GM19463 (cell line): Measurements from ENCODE around the gene OSTN.
"Not testable (repeated sequence)": the region's sequence is repeated elsewhere in the genome, so short reads cannot be mapped to it uniquely, and the experiment has no call there.

ENCODE experiments used
- ATAC-seq: cut with Tn5 transposase; IDR thresholded peaks from one replicate; pipeline ENCODE4 v1.9.1; 2021; ENCODE audit warnings: mild to moderate bottlenecking, moderate library complexity; ENCODE audit not compliant: unreplicated experiment

OSTN gene

DNA sequence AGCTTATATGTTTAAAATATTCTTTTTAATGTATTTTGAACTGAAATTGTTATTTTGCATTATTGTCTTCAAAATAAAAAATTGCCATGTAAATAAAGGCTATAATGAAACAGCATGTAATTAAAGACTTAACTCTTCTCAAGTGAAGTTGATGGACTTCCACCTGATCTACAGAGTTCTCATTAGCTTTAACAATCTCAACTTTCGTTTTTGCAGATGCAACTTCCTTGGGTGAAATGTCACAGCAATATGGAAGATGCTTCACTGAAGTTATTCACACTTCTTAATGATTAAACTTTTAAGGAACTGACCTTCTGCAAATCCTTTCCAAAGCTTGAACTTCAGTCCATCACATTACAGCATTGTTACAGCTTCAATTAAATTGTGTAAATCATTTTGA lies 63.6 kb downstream of the OSTN start:
- ATAC-seq: peak; percentile 61

DNA sequence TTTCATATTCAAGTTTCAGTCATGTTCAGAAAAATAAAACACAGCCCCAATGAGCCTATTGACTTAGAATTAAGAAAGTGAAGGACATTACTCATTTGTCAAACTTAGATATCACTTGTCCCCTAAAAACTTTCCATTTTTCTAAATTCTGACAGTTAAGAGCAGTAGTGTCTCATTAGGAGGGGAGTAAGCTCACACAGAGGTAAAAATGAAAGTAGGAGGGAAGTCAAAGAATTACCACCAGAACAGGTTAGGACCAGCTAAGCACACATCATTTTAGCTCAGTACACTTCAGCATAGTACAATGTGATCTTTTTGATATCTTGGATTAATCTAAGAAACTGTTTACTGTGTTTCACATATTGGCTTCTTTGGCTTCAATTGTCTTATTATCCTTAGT lies 64.3 kb downstream of the OSTN start:
- ATAC-seq: peak; percentile 87

DNA sequence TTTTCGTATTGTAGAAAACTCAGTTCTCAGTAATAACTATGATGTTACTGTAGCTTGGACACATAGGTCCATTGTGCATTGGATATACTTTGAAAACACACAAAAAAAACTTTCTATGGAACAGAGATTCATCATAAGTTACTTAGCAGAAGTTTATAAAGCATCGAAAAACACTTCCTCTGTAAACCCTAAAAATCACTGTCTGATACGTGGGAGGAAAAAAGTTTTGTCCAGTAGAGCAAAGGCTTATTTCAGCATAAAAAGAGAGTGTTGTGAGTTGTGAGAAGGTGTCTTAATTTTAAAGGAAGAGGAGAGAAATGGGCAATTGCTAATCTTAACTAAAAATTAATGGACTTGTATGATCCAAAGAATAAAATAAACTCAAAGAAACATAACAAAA lies 64.8 kb downstream of the OSTN start:
- ATAC-seq: no peak

DNA sequence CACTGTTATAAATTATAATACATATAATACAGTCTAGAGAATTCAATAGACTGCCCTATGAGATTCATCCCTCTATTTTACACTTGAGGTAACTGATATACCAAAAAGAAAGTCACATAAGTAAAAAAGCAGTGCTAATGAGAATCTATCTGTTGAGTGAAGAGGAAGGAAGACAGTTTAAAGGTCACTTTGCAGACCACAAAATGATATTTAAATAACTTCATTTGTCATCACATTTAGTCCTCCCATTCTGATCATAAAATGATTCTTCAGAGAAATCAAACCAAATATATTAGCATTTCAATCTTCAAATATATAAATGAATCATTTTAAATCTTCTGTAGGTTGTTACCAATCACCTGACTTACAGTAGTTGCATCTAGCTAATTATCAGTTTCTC lies 69.7 kb downstream of the OSTN start:
- no peak for ATAC-seq

DNA sequence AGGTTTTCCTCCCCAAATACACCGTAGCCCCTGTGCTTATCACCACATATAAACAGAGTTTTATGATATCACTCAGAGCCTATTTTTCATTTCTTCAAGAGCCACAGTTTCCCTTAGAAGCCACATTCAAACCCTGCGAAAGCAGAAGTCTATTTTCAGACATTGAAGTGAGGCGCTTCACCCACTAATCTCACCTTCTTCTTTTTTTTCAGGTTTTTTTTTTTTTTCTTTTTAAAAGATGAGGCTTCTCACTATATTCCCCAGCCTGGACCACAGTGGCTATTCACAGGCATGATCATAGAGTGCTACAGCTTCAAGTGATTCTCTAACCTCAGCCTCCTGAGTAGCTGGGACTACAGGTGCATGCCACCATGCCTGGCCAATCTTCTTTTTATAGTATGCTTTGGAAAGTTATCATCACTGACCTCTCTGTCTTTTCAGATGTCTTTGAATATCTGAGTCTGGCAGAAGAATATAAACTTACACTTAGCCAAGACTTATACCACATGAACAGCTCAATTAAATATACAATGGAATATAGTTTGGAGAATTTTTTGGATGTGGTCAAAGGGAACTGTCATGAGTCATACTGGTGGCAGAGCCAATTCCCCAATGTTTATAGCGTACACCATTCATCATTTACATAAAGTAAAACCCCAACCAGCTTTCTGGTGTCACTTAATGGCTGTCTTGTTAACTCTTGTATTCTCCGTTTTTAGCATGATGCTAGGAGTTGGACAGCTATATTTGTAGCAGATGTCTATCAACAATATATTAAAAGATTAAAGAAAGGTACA lies 70.4 kb downstream of the OSTN start:
- ATAC-seq: peak; percentile 73

DNA sequence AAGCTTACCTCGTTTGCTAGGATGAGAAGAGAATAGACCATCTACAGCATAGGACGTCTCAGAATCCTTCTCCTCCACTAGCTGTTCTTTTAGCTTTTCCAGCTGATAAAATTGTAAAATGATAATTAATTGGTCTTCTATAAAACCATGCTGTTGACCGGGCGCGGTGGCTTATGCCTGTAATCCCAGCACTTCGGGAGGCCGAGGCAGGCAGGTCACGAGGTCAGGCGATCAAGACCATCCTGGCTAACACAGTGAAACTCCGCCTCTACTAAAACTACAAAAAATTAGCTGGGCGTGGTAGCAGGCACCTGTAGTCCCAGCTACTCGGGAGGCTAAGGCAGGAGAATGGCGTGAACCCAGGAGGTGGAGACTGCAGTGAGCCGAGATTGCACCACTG lies 76.2 kb downstream of the OSTN start:
- ATAC-seq: not testable (repeated sequence)

DNA sequence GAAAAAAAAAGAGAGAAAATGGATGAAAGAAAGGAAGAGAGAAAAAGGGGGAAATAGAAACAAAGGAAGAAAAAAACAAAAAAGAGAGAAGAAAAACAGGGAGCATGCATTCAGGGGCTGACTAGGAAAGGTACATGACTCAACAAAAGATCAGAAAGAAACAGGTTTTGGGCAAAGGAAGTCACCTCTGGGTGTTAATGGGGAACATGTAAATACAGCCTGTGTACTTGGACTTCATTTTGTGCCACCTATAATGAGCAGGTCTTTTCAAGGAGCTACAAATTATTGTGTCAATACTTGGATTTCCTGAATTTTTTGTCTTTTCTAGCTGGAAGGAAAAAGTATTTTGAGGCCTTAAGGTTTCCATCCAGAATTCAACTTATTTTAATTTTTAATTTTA lies 76.7 kb downstream of the OSTN start:
- ATAC-seq: no peak

DNA sequence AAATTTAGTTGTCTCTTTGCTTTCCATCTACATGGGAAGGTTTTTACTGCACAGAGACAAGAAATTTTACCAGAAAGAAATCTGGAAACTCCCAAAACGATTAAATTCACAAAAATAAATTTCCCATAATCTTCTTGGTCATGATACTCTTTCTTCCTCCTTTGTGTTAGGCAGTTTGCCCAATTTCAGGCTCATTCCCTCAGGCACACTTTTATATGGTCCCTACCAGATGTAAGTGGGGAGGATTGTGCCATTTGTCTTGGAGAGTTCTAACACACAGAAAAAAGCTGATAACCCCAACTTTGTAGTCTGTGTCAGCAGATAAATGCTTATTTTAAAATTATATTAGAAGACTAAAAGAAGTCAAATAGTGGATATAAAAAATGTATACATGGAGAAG lies 81.1 kb downstream of the OSTN start:
- ATAC-seq: no peak

DNA sequence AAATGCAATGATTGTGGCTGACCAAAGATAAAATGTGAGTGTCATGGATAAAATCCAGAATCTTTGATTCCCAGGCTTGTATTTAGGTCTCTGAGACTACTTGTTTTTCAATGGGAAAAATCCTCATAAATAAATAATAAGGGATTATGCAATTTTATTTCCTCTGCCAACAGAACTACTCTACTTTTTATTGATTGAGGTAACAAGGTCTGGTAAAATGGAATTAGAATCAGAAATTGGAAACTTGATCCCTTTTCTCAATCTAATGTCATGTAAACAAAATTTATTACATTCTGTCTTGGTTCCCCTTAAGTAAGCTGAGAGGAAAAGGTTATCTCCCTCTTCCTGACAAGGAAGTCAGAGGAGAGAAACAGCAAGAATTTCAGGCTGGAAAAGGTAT lies 81.8 kb downstream of the OSTN start:
- no peak for ATAC-seq

DNA sequence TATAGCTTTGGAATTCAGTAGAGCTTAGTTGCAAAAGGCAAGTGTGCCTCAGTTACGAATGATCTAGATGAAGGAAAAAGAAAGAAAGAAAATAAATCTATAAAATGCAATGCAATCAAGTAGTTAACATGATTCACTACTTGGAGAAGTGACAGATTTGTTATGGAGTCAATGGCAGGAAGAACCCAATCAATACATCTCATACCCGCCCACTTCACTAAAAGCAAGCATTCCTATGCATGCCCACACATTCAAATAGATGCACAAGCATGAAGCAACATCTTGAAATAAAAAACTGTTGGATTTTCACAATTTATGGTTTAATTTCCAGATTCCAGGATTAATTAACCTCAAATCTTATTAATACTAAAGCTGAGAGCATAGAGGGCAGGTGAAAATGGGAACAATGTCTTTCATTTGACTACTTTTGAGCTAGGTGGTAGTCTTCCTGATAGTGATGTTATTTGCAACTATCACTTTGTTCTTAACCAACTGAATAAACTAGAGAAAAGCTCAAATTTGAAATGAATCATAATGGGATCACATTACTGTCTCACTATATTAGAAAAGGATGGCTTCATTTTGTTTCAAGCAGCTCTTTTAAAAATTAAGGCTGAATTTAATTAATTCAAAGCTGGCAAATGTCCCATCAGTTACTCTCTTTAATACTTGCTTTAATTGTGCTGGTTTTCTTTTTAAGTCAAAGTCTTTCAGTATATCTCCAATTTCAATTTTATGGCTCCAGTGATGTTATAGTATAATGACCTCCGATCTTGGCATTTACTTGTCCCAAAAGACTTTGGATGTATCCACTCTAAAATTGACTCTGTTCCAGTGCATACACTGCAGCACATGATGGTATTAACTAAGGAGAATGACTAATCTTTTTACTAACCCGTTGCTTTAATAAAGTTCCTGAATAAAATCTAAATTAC lies 83.5 kb downstream of the OSTN start:
- no peak for ATAC-seq

DNA sequence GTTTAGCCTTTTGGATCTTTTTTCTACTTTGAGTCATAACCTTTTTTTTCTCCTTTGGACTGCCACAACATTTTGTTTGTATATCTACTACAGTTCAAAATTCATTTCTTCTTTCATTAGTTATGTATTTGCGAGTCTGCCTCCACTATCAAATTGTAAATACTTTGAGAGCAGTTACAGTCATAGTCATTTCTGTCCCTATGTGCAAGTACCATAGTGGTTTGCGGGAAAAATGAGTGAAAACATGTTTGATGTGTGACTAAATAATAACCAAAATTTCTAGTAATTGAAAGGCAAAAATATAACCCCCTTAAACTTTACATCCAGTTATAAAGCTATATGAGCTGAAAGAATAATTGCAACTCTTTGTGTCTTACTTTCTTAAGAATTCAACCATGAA lies 84.4 kb downstream of the OSTN start:
- ATAC-seq: peak; percentile 66

DNA sequence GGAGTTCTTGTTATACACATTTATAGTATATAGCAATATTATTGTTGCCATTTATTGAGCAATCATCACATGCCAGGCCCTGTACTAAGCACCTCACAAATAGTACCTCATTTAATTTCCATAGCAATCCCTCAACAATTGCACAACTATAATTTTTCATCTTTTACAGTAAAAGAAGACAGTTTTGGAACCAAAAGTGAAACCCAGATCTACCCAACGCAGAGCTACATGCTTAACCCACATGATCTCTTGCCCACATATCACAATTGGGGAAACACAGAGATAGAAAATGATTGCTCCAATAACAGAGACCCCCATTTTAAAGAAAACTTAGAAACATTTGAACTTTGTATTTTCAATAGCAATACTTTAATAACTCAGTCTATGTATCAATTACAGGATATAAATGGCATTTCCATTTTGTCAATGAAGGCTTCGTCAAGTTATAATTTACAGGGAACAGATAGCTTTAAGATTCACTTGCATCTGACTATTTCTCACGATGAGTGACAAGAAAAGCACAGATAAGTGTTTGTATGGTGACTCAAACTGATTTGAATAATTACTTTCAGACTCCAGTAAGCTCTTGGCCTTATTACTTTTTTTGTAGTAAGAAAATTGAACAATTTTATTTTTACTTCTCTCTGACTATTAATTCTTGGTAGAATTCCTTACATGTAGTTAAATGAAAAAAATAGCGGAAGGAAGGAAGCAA lies 91.4 kb downstream of the OSTN start:
- peak; percentile 89 for ATAC-seq

DNA sequence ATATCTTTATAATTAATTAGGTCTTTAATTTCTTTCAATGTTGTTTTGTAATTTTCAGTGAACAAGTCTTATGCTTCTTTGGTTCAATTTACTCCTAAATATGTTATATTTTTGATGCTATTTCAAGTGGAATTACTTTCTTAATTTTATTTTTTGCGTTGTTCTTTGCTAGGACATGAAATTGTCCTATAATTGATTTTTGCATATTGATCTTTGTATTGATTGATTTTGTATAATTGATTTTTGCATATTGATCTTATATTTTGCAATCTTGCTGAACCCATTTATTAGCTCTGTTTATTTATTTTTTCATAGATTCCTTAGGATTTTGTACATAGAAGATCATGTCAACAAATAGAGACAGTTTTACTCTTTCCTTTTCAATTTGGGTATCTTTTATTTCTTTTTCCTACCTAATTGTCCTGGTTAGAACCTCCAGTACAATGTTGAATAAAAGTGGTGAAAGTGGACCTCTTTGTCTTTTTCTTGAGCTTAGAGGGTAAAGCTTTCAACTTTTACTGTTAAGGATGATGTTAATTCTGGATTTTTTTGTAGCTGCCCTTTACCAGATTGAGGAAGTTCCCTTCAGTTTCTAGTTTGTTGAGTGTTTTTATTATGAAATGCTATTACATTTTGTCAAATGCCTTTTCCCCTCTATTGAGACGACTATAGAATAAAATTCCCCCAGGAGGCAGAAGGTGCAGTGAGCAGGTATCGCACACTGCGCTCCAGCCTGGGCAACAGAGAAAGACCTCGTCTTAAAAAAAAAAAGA lies 93.4 kb downstream of the OSTN start:
- no peak for ATAC-seq

DNA sequence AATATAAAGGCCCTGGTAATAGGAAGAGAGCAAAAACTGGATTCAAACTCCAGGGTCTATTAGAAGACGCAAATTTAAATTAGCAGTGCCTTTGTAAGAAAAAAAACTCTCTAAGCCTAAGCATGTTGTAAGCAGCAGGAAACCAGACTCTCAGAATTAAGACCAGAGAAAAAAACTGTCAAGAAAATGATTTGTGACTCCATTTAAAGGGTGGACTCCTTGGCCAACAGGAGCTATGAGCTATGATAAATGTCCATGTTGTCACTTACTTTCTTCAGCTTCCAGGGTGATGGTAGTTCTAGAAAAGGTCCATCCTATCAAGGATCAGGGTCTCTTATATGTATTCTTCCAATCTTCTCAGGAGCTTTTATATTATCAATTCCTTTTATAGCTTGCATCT lies 95.2 kb downstream of the OSTN start:
- no peak for ATAC-seq

DNA sequence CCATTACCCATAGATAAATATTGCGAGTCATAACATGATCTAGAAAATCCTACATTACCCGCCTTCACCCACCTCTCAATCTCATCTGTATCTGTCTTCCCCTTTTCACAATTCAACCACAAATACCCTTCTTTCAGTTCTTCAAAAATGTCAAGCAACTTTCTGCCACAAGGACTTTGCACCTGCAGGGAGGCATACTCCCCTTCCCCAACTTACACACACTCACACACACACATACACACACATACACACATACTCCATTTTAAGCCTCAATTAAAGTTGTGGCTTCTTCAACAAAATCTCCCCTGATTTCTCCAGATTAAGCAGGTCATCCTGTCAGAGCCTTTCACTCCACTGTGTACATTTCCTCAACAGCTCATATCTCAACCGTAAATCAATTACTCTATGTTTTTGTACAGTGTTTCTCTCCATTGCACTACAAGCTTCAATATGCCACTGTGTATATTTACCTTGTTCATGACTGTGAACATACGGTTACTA lies 97.0 kb downstream of the OSTN start:
- peak; percentile 73 for ATAC-seq

DNA sequence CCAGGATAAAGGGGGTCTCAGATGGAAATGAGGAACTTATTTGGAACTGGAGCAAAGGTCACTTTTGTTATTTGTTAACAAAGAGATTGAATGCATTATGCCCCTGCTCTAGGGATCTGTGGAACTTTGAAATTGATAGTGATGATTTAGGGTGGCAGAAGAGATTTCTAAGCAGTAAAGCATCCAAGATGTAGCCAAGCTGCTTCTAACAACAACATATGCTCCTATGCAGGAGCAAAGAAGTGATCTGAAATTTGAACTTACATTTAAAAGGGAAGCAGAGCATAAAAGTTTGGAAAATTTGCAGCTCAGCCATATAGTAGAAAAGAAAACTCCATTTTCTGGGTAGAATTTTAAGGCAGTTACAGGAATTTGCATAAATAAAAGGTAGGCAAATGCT lies 99.8 kb downstream of the OSTN start:
- ATAC-seq: no peak

DNA sequence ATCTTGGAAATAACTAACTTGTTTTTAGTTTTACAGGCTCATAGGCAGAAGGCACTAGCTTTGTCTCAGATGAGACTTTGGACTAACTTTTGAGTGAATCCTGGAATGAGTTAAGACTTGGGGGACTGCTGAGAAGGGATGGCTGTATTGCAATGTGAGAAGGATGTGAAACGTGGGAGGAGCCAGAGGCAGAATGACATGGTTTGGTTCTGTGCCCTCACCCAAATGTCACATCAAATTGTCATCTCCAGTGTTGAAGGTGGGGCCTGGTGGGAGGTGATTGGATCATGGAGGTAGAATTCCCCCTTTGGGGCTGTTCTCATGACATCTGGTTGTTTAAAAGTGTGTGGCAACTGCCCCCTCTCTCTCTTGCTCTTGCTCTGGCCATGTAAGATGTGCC lies 101.4 kb downstream of the OSTN start:
- ATAC-seq: peak; percentile 31

DNA sequence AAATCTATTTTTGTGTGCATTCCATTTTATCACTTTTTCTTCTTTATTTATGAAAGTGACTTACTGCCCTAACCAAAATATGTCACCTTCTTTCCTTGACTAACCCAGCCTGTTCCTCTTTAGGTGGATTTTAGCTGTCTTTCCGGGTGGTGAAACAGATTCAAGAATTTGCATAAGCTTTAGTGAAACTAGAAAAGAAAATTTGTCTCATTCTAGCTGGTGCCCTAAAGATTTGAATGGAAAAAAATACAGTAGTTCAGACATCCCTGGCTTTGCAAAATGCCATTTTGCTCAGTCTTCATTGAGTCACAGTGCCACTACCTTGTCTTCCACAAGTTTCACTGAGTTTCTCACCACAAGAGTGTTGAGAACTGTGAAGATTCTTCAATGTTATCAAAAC lies 102.0 kb downstream of the OSTN start:
- peak; percentile 56 for ATAC-seq

DNA sequence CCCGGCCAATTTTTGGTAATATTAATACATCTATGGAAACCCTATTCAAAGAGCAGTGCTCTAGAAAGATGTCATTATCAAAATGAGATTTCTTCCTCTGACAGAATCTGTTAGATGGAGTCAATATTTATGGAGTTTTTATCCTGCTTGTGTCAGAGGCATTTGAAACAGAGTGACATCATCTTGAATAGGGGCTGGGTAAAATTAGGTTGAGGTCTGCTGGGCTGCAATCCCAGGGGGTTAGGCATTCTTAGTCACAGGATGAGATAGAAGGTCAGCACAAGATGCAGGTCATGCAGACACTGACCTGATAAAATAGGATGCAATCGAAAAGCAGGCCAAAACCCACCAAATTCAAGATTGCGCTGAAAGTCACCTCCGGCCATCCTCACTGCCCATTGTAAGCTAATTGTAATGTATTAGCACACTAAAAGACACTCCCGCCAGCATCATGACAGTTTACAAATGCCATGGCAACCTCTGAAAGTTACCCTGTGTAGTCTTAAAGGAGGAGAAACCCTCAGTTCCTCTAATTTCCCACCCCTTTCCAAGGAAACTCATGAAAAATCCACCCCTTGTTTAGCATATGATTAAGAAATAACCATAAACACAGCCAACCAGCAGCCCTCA lies 102.9 kb downstream of the OSTN start:
- no peak for ATAC-seq

DNA sequence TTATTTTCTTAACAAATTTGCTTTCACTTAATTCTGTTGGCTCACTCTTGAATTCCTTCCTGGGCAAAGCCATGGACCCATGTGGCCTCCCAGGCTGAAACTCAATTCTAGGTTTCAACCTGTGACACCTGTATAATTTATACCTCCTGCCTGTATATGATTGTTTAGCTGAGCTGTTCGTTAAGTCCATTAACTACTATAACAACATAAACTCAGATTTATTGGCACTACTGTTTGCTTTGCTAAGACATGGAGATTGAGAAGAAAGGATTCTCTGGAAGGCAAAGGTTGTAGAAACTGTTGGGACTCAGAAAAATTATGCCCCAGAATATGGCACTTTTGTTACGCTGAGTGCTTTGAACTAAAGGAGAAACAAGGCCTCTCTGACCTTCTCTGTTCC lies 103.4 kb downstream of the OSTN start:
- ATAC-seq: no peak
